ENCODE measurements around the gene IREB2.
"Not testable (repeated sequence)": the region's sequence is repeated elsewhere in the genome, so short reads cannot be mapped to it uniquely, and the experiment has no call there.

IREB2 gene

DNA sequence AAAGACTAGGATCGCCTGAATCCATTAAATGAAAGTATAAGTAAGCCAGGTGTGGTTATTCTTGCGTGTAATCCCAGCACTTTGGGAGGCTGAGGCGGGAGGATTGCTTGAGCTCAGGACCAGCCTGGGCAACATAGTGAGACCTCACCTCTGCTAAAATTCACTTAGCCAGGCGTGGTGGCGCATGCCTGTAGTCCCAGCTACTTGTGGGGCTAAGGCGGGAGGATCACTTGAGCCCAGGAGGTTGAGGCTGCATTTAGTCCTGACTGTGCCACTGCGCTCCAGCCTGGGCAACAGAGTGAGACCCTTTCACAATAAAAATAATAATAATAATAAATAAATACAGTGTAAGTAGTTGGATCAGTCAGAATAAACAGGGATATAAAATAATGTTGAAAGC is 43.9 kb downstream of the IREB2 start:
- no peak for DNase-seq (ENCODE audit: low read depth in 2 of 2)

DNA sequence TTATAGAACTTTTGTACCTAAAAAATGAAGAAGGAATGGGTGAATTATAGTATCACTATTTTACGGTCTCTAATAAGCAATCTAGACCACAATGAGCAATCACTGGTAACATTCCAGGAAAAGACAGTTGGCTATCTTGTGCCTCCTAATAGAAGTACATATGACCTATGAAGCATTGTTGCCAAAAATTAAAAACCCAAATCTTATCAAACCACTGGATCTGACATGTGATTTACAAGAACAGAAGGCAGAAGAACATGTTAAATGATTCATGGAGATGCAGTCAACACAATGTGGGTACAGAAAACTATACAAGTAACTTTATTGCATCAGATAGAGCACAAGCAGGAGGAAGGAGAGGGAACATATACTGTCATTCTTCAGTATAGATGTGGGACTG is 54.9 kb downstream of the IREB2 start:
- DNase-seq (ENCODE audit: low read depth in 2 of 2), result no peak

DNA sequence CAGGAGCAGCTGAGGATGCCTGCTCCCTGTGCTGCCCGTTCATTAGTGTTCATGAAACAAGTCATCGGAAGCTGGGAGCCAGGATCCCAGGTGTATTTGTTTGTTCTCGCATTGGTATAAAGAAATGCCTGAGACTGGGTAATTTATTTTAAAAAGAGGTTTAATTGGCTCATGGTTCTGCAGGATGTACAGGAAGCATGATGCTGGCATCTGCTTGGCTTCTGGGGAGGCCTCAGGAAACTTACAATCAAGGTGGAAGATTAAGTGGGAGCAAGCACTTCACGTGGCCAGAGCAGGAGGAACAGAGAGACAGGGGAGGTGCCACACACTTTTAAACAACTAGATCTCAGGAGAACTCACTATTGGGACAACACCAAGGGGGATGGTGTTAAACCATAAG is 63.8 kb downstream of the IREB2 start:
- DNase-seq (ENCODE audit: low read depth in 2 of 2), result no peak

DNA sequence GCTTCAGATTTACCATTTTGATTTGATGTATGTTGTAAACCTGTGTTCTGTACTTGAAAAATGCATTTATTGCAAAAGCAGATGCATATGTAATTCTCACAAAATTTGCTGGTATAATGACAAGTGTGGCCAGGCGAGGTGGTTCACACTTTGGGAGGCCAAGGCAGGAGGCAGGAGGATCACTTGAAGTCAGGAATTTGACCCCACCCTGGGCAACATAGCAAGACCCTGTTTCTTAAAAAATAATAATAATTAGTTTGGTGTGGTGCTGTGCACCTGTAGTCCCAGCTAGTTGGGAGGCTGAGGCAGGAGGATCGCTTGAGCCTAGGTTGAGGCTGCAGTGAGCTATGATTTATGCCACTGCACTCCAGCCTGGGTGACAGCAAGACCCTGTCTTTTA is 64.6 kb downstream of the IREB2 start:
- no peak for DNase-seq (ENCODE audit: low read depth in 2 of 2)

DNA sequence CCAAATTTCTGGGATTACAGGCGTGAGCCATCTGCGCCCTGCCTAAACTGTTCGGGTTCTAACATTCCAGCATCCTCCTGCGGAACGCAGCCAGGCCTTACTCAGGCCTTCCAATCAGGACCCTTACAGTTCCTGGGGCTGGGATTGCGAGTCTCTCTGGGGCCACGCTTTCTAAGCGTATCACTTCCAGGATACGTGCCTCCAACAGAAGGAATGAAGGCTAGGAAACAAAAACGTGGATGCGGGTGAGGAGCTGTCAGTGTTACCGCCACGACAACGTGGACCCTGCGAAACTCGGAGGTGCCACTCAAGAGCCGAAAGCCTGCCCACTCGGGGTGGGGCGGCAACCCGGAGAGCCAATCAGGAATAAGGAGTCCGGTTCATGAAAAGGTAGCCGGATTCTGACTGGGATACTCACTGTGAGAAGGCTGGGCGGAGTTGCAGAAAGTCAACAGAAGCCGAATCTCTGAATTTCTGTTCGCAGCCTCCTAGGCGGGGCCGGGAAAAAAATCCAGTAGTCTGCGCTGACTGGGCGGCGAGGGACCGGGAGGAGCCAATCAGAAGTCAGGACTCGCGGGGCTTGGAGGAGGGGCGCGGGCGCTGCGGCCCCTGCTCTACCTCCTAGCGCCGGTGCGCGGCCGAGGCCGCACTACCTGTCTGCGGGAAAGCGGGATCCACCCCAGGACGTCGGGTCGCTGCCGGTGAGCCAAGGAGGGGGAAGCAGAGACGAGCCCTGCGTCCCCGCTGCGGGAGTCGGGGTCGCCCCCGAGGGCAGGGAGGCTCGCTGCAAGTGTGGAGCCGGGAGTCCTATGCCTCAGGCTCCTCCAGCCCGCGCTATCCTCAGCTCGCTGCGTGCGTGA is 69.2 kb downstream of the IREB2 start, which contains the start of gene HYKK:
Gene HYKK, plus strand, starts transcription at position 607 of the 860 bp plus-strand sequence. CDS start 5,512 bp downstream, outside the sequence.
- DNase-seq (ENCODE audit: low read depth in 2 of 2), result peak; percentile 69 to 81

DNA sequence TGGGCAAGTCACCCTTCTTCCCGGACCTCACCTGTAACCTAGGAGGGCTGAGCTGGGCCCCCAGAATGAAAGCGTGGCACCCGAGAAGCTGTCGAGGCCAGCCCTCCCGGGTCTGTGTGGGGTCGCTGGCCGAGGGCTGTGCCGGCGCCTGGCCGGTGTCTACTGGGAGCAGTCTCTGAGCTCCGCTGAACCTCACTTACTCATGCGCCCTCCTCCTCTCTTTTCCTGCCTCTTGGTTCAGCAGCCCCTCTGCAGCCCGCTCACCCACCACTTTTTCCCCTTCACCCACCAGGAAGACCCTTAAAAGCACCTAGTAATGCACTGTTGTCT is 69.8 kb downstream of the IREB2 start:
- no peak for DNase-seq (ENCODE audit: low read depth in 2 of 2)

DNA sequence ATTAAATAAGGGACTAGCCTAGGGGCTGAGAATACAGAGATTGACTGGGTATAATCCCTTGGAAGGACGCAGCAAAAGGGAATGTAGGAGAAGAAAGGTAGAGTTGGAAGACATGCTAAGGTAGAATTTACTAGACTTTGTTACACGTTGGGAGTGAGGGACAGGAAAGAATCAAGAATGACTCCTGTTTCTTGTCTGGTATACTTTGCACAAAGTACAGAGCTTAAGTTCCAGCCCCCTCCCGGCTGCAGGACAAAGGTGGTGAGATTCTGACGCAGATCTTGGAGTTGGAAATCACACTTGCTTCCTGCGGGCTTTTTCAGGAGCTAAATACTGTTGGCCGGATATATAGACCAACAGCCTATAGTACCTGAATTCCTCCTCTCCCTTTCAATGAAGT is 70.3 kb downstream of the IREB2 start:
- no peak for DNase-seq (ENCODE audit: low read depth in 2 of 2)

DNA sequence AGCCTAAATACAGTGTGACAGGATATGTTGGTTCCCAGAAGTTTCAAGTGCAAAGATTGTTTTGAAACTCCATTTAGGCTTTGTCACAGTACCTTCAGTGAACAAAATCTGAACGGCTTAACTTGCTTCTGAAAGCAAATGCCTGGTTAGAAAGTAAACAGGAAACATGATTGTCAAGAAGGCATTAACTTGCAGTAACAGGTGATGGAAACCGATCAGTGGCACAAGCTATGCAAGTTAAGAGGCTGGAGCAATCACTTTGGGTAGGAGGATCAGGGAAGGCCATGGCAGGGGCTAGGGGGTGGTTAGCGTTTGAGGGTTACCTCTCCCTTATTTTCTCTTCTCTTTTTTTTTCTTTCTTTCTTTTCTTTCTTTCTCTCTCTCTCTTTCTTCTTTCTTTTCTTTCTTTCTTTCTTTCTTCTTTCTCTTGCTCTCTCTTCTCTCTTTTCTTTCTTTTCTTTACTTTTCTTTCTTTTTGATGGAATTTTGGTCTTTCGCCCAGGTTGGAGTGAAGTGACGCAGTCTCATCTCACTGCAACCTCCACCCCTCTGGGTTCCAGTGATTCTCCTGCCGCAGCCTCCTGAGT is 71.8 kb downstream of the IREB2 start:
- DNase-seq (ENCODE audit: low read depth in 2 of 2), result no peak

DNA sequence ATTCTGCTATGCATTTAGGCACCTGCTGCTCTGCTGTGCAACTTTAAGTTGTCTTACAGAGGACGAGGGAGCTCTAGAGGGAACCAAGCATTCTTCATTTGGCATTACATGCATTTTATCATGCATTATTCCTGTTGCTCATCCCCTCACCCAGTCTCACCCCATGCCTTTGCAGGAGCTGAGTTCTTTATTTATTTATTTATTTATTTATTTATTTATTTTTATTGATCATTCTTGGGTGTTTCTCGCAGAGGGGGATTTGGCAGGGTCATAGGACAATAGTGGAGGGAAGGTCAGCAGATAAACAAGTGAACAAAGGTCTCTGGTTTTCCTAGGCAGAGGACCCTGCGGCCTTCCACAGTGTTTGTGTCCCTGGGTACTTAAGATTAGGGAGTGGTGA is 82.0 kb downstream of the IREB2 start:
- not testable (repeated sequence) for DNase-seq (ENCODE audit: low read depth in 2 of 2)

DNA sequence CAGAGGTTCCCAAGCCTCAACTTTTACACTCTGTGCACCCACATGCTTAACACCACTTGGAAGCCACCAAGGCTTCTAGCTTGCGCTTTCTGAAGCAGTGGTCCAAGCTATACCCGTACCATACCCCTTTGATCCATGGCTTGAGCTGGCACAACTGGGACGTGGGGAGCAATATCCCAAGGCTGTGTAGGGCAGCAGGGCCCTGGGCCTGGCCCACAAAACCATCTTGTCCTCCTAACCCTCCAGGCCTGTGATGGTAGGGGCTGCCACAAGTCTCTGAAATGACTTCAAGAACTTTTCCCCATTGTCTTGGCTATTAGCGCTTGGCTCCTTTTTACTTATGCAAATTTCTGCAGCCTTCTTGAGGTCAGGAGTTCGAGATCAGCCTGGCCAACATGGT is 86.2 kb downstream of the IREB2 start:
- no peak for DNase-seq (ENCODE audit: low read depth in 2 of 2)

DNA sequence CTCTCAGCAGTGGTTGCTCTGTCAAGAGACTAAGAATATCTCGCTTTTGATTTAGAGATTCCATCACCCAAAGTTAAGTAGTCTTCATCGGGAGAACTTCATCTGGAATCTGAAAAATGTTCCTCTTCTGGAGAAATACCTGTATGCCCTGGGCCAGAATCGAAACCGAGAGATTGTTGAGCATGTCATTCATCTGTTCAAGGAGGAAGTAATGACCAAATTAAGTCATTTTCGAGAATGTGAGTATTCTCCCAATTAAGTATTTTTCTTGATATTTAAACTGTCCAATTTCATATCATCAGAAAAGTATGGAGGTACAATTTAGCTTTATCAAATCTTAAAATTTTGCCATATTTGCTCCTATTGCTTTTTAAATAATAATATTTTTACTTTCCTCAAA is 89.3 kb downstream of the IREB2 start:
- DNase-seq (ENCODE audit: low read depth in 2 of 2), result no peak

DNA sequence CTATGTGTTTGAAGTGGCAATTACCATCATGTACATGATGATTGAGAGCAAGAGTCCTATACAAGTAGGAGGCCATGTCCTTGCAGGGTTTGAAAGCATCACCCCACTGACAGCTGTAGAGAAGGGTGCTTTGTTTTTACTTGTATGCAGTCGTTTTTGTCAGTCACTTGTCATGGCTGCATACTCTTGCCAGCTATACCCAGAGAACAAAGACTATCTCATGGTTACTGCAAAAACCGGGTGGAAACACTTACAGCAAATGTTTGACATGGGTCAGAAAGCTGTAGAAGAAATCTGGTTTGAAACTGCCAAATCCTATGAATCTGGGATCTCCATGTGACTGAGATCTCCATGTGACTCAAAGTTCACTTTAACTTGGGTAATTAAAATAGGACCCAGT is 95.3 kb downstream of the IREB2 start:
- DNase-seq (ENCODE audit: low read depth in 2 of 2), result no peak

DNA sequence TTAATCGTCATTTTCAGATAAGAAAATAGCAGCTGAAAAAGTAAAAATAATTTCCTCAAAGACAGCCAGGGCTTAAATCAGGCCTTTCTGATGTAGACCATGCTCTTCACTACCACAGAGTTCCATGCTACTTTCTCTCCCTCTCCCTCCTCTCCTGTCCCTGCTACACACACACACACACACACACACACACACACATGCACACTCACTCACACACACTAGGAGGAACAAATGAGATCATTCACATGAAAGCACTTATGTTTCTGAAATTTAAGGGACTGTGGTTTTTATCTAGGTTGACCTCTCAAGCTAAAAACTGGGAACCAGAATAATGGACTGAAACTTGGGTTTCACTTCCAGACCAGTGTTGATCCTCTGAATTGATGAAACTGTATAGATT is 98.1 kb downstream of the IREB2 start:
- no peak for DNase-seq (ENCODE audit: low read depth in 2 of 2)

DNA sequence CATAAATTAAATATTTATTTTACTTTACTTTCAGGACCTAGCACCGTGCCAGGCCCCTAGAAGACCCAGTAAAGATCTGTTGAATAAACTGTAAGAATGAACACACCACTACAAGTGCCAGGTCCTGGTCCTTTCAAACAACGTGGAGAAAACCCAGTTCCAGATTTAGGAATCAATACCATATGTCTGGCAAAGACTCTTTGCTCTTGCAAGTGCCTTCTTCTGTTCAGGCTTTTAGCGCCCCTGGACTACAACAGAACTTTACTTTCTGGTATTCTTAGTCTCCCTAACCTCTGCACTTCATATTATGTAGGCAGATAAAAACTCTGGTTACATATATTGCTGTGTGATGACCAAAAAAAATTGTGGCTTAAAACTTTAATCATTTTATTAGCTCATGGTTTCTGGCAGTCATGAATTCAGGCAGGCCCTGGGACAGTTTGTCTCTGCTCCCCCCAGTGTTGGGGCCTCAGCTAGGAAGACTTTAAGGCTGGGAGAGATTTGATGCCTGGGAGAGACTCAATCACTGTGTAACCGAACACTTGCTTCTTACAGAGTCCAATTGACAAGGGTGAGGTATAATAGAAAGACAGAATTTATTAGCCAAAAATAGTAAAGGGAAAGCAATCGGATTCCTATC is 99.4 kb downstream of the IREB2 start:
- DNase-seq (ENCODE audit: low read depth in 2 of 2), result no peak

DNA sequence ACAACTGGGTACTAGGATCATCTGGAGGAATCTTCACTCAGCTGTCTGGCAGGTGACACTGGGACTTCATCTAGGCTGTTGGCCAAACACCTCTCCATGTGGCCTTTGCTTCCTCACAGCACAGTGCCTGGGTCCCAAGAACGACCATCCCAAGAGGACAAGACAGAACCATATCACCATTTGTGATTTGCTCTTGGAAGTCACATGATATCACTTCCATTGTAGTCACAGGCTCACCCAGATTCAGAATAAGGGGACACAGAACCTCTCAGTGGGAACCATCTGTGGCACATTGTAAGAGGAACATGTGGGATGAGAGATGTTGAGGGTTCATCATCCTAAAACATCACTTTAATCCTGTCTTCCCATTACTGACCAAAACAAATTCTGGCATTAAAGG is 100.3 kb downstream of the IREB2 start:
- no peak for DNase-seq (ENCODE audit: low read depth in 2 of 2)

DNA sequence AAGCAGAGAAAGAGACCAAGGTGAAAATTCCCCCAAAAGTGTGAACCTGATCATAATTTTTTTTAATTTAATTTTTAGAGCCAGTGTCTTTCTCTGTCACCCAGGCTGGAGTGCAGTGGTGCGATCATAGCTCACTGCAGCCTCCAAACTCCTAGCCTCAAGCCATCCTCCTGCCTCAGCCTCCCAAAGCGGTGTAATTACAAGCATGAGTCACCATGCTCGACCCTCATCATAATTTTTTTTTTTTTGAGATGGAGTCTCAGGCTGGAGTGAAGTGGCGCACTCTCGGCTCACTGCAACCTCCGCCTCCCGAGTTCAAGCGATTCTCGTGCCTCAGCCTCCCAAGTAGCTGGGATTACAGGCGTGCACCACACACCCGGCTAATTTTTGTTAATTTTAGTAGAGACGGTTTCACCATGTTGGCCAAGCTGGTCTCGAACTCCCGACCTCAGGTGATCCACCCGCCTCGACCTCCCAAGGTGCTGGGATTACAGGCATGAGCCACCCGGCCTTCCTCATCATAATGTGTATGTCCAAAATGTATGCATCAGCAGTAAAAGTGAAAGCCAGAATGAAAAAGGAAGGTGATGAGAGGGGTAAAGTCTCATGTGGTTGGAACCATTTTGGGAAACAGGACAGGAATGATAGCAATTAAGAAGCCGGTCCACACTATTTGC is 101.6 kb downstream of the IREB2 start:
- DNase-seq (ENCODE audit: low read depth in 2 of 2), result not testable (repeated sequence)

DNA sequence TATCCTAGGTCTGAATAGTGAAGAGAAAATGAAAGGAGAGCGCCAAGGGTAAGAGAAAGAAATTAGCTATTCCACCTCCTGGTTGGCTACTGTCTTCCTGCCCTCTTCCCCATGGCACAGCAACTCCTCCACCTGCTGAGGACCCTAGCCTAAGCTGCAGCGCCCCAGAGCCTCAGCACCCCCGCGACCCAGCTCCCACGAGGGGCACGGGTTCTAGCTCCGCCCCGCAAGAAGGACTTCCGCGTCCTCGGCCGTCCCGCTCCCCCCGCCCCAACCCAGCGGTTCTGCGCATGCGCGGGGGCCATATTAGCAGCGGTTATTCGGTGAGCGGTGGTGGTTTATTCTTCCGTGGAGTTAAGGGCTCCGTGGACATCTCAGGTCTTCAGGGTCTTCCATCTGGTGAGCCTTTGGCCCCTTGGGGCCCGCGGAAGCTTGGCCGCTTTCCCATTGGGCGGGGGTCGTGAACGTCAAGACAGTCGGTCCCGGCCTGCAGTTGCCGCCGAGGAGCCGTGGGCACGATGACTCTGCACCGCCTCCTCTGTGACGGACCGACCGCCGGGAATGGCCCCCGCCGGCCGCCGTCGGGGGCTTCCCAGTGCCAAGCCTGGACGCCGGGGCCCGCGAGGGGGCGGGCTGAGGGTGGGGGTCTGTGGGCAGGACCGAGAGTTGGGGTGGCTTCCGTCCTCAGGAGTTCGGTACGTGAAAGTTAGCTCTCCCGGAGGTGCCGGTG is 102.3 kb downstream of the IREB2 start, which contains the start of gene PSMA4:
Gene PSMA4, plus strand, starts transcription at position 304 of the 730 bp plus-strand sequence. CDS start 1,484 bp downstream, outside the sequence.
- peak; percentile 90 to 93 for DNase-seq (ENCODE audit: low read depth in 2 of 2)

DNA sequence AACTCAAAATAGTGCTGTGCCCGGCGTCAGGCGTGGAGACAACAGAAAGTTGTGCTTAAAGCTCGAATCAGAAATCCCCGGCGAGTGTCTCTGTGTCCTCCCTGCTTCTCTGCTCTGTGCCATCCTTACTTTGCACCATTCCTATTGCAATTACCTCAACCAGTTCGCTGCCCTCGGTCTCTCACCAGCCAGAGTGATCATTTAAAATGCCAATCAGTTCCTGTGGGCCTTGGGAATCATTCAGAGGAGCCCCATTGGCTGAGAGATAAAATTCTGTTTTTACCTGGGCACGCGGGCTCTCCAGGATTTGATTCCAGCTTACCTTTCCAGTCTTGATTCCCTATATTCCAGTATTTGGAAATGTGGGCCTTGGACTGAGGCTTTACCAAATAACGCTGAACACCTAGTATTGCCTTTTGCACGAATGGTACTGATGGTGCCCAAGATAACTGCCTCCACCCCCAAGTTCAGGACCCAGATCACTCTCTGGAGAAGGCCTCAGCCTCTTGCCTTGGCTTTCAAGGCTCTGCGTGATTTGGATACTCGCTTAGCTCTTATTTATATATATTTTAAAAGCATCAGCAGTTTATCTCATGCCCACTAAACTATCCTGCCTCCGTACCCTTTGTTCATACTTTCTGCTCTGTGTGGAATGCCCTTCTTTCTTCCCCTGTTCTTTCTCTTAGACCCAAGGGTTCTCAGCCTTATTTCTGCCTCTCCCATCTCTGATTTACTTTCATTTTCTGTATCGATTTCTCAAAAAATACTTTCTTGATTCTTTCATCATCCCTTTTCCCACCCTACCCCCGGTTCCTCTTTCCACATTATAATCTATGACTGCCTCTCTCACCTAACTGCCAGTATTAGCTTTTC is 103.1 kb downstream of the IREB2 start:
- no peak for DNase-seq (ENCODE audit: low read depth in 2 of 2)

DNA sequence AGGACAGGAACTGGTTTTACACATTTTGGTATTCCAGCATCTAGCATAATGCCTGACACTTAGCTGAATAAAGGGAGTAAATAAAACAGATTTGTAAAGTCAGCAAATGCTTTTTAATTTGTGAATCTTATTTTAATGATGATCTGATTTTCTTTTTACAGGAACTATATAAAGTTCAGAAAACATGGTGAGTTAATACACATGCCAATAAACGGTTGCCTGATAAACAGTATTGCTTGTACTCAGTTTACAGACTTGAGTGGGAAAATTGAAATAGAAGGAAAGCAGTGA is 103.7 kb downstream of the IREB2 start:
- no peak for DNase-seq (ENCODE audit: low read depth in 2 of 2)

DNA sequence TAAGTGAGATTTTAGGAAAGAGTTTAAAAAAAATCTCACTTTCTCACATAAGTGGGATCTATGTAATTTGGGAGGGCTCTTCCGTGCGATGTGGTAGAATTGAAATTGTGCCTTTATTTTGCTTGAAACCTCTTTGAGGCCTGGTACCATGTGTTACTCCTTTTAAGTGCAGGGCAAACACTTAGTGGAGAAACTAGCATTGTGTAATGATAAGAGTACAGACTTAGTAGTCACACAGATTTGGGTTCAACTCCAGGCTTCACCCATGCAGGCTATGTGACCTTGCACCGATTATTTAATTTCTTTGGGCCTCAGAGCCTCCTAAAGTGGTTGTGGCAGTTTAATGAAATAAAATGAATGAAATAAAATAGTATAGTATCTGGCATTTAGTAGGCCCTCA is 104.6 kb downstream of the IREB2 start:
- DNase-seq (ENCODE audit: low read depth in 2 of 2), result no peak

DNA sequence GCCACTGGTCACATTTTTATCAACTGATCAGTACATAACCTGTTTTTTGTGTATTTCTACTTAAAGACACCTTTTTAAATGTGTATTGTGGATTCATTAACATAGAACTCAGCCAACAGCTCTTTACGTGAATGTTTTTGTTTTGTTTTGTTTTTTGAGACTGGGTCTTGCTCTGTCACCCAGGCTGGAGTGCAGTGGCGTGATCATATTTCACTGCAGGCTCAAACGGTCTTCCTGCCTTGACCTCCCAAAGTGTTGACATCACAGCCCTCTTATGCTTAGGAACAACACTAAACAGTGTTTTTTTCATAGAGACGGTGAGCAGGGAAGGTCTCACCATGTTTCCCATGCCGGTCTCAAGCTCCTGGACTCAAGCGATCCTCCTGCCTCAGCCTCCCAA is 112.2 kb downstream of the IREB2 start:
- no peak for DNase-seq (ENCODE audit: low read depth in 2 of 2)
